ENCODE data around the gene AREL1.

AREL1 gene

DNA sequence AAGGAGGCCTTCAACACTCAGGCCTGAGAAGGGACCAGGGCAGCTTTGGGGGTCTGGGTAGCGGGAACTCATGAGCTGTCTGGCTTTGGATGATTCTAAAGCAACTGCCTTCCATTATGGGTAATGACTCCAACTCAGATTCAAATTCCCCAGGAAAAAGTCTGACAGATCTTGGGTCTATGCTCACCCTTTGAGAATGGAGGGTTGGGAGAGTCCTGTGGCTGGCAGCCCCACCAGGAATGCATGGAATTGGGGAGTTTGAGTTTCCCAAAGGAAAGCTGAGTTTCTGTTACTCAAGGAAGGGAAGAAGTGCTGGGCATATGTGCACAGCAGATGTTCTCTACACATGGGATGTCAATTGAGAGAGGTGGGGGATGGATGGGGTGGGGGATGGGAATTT, 78.4 kb downstream of the AREL1 start:
- DNase-seq (ENCODE audit: low read depth in 1 of 2, low spot score in 1 of 2): no peak
- no peak overlapping the region for H3K4me3 ChIP-seq (replicated peaks; ENCODE audit: insufficient read depth, low read length)
- no peak overlapping the region for H3K27ac ChIP-seq (replicated peaks)
- TF ChIP-seq POLR2AphosphoS5 (IDR thresholded peaks at IDR 0.05; ENCODE audit: low read depth): no peak
- TF ChIP-seq, protein P1, sequence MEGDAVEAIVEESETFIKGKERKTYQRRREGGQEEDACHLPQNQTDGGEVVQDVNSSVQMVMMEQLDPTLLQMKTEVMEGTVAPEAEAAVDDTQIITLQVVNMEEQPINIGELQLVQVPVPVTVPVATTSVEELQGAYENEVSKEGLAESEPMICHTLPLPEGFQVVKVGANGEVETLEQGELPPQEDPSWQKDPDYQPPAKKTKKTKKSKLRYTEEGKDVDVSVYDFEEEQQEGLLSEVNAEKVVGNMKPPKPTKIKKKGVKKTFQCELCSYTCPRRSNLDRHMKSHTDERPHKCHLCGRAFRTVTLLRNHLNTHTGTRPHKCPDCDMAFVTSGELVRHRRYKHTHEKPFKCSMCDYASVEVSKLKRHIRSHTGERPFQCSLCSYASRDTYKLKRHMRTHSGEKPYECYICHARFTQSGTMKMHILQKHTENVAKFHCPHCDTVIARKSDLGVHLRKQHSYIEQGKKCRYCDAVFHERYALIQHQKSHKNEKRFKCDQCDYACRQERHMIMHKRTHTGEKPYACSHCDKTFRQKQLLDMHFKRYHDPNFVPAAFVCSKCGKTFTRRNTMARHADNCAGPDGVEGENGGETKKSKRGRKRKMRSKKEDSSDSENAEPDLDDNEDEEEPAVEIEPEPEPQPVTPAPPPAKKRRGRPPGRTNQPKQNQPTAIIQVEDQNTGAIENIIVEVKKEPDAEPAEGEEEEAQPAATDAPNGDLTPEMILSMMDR (IDR thresholded peaks at IDR 0.05; ENCODE audit: insufficient read depth, low read length): no peak
- no peak for TF ChIP-seq GABPA (IDR thresholded peaks at IDR 0.05; ENCODE audit: low read depth)
- TF ChIP-seq, protein P2, sequence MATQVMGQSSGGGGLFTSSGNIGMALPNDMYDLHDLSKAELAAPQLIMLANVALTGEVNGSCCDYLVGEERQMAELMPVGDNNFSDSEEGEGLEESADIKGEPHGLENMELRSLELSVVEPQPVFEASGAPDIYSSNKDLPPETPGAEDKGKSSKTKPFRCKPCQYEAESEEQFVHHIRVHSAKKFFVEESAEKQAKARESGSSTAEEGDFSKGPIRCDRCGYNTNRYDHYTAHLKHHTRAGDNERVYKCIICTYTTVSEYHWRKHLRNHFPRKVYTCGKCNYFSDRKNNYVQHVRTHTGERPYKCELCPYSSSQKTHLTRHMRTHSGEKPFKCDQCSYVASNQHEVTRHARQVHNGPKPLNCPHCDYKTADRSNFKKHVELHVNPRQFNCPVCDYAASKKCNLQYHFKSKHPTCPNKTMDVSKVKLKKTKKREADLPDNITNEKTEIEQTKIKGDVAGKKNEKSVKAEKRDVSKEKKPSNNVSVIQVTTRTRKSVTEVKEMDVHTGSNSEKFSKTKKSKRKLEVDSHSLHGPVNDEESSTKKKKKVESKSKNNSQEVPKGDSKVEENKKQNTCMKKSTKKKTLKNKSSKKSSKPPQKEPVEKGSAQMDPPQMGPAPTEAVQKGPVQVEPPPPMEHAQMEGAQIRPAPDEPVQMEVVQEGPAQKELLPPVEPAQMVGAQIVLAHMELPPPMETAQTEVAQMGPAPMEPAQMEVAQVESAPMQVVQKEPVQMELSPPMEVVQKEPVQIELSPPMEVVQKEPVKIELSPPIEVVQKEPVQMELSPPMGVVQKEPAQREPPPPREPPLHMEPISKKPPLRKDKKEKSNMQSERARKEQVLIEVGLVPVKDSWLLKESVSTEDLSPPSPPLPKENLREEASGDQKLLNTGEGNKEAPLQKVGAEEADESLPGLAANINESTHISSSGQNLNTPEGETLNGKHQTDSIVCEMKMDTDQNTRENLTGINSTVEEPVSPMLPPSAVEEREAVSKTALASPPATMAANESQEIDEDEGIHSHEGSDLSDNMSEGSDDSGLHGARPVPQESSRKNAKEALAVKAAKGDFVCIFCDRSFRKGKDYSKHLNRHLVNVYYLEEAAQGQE (IDR thresholded peaks at IDR 0.05; ENCODE audit: insufficient replicate concordance, low read depth): no peak
- TF ChIP-seq SPI1 (IDR thresholded peaks at IDR 0.05; ENCODE audit: borderline replicate concordance, low read depth): no peak
- H3K27me3 ChIP-seq (ENCODE audit: insufficient read depth, poor library complexity, severe bottlenecking): no peaks in the 10 kb centered on the region

DNA sequence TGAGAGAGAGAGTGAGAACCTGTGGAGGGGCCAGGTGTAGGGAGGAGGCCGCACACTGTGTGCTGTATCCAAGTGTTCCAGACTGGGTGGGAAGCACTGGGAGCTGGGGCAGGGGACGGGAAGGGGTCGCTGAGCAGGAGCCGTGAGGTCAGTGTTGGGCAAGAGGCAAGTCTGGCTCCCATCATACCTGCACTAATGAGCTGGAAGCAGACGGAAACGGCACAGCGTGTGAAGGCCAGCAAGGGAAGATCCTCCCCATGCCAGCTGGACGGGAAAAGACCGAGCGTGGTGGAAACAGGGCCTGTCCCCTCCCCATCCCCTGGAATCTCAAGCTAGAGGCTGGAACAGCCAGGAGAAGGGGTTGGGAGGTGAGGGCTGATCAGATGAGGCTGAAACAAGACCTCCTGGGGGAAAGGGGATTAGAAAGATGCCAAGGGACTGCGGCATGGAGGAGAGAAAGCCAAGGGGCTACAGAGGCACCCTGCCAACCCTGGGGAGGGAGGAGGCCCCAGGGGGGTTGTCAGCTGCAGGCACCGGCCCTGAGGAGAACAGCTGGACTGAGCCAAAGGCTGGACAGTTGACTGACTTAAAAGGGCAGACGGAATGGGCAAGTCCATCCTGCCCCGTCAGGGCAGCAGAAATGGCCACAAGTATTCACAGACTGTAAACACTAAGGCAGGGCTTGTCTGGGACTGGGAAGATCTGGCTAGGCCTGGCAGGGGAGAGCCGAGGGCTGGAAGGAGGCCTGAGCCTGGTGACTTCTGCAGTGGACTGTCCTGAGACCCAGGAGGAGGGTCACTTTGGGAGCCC, 81.8 kb downstream of the AREL1 start:
- no peak for DNase-seq (ENCODE audit: low read depth in 1 of 2, low spot score in 1 of 2)
- no peak for TF ChIP-seq POLR2AphosphoS5 (IDR thresholded peaks at IDR 0.05; ENCODE audit: low read depth)
- TF ChIP-seq, protein P2 (IDR thresholded peaks at IDR 0.05; ENCODE audit: insufficient replicate concordance, low read depth): no peak
- TF ChIP-seq, protein P1 (IDR thresholded peaks at IDR 0.05; ENCODE audit: insufficient read depth, low read length): no peak
- no peak for TF ChIP-seq SPI1 (IDR thresholded peaks at IDR 0.05; ENCODE audit: borderline replicate concordance, low read depth)
- no peak for TF ChIP-seq GABPA (IDR thresholded peaks at IDR 0.05; ENCODE audit: low read depth)
- Histone ChIP-seq H3K4me3 (replicated peaks; ENCODE audit: insufficient read depth, low read length) (no peak overlapping the region), H3K27me3 (ENCODE audit: insufficient read depth, poor library complexity, severe bottlenecking) (no peaks in the 10 kb centered on the region), H3K27ac (replicated peaks) (no peak overlapping the region)

DNA sequence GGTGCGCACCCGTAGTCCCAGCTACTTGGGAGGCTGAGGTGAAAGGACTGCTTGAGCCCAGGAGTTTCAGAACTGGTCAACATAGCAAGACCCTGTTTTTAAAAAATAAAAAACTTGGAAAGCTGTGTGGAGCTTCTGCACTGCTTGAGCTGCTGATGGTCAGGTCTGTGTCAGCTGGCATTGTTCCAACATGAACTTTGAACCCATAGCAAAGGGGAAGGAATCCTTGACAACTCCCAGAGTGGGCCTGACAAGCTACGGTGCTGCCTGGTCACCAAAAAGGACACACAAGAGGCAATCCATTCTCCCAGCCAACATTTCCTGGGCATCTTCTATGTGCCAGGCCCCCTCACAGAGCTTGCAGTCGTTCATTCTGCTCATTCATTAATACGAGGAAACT, 84.5 kb downstream of the AREL1 start:
- no peak for DNase-seq (ENCODE audit: low read depth in 1 of 2, low spot score in 1 of 2)
- TF ChIP-seq SPI1 (IDR thresholded peaks at IDR 0.05; ENCODE audit: borderline replicate concordance, low read depth) (no peak), GABPA (IDR thresholded peaks at IDR 0.05; ENCODE audit: low read depth) (no peak), POLR2AphosphoS5 (IDR thresholded peaks at IDR 0.05; ENCODE audit: low read depth) (no peak)
- TF ChIP-seq, protein P1 (IDR thresholded peaks at IDR 0.05; ENCODE audit: insufficient read depth, low read length): no peak
- TF ChIP-seq, protein P2 (IDR thresholded peaks at IDR 0.05; ENCODE audit: insufficient replicate concordance, low read depth): no peak
- H3K27me3 ChIP-seq (ENCODE audit: insufficient read depth, poor library complexity, severe bottlenecking): no peaks in the 10 kb centered on the region
- H3K4me3 ChIP-seq (replicated peaks; ENCODE audit: insufficient read depth, low read length): no peak overlapping the region
- no peak overlapping the region for H3K27ac ChIP-seq (replicated peaks)
